GM19455 (cell line): ENCODE results near the gene DYRK4.
"Not testable (repeated sequence)": the region's sequence is repeated elsewhere in the genome, so short reads cannot be mapped to it uniquely, and the experiment has no call there.

Experiments used
- ATAC-seq: cut with Tn5 transposase; IDR thresholded peaks from one replicate; pipeline ENCODE4 v1.9.1; 2021; ENCODE audit not compliant: unreplicated experiment

The DYRK4 gene

DNA sequence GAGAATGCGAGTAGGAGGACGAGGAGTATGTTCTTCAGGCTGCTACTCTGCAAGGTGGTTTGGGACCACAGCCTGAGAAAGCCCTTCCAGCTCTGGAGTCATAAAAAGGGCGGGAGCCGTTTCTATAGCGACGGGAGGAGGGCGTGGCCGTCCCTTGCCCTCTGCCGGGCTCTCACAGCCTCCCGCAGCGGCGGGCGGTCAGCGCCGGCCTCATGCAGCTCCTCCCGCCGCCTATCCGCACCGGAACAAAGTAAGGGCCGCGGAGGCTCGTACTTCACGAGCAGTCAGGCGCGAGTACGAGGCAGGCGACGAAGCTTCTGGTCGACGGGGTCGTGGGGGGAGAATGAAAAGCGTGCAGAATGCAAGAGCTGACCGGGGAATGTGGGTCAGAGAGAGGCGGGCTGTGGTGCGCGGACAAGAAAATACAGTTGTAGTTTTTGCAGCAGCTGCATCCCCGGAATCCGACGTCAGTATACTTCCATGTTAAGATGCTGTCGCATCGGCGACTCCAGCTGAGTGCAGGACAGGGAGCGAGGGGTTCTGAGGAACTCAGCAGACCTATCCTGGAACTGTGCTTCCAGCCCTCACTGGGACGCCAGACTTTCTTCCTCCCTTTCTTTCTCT lies at the start of gene DYRK4:
DYRK4 (plus strand) TSS at position 175 of the 624 bp plus-strand sequence; CDS start at position 213, 38 bp downstream.
- no peak for ATAC-seq

DNA sequence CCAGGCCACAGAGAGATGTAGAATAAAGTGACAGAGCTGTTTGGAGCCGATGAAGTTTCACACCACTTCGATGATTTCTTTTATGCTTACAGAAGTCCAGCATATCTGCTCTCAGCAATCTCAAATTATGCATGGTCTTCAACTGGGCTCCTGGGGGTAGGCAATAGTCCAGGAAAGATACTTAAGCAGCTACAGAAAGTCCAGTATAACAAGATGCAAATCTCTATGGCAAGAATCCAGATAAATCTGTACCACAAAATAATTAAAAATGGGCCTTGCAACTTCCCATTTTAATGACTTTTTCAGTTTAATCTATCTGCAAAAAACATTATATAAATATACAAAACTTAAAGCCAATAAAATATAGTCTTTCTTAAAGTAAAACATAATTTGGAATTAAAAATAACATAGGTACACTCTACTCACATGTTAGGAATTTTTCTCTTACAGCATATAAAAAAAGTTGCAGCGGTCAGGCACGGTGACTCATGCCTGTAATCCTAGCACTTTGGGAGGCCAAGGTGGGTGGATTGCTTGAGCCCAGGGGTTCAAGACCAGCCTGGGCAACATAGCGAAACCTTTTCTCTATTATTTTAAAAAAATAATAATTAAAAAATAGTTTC lies 43.8 kb upstream of the DYRK4 start:
- no peak for ATAC-seq

GRCh38 chr12:4523443-4523842 lies 38.6 kb upstream of the DYRK4 start:
- ATAC-seq, result not testable (repeated sequence)

GRCh38 chr12:4526923-4527546 lies 35.0 kb upstream of the DYRK4 start:
- ATAC-seq, result no peak

DNA sequence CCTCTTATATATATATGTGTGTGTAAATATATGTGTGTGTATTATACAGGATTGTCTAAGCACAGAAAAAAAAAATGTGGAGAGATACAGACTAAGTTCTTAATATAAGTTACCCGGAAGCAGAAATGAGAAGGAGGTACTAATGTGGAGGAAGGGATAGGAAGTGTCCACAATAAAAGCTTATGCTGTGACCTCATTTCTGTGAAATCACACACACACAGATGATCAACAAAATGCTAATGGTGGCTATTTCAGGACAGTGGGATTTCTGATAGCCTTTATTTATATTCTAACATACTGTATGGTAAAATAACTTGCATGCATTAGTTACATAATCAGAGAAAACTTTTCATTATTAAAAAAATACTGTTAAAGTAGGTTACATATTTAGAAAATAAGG lies 31.8 kb upstream of the DYRK4 start:
- no peak for ATAC-seq

DNA sequence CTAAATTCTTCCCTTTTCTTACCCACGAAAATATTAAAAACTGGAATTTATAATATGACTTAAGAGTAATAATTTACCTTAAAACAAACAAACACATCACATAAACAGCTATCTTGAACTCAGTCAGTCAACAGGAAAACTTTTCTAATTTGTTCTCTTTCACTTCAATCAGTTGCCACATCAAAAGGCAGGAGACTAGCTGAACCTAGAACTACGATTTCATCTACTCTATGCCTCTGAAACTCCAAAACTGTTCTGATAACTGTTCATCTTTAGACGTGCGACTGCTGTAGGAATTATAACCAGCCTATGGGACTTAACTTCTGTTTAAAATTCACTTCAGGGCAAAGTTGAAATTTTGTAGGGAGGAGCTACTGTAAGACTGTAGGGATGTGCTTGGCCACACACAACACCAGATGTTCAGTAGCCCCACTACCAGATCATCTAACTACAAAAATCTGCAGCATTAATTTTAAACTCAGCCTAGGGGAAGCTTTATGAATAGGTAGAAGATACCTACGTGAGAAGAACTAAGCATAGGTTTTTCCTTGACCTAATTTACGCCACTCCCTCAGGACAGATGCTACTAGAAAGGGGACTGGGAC lies 30.9 kb upstream of the DYRK4 start:
- no peak for ATAC-seq

- no peak for ATAC-seq
Observed at GRCh38 chr12:4535092-4535491, 26.9 kb upstream of the DYRK4 start.

GRCh38 chr12:4535871-4536270 lies 26.1 kb upstream of the DYRK4 start:
- ATAC-seq, result no peak

- ATAC-seq, result peak; percentile 87
Observed at GRCh38 chr12:4538207-4539160, 23.5 kb upstream of the DYRK4 start, which contains the start of gene RAD51AP1. TSS of gene RAD51AP1 (plus strand) at chr12:4538890. CDS start at chr12:4538940, 50 bp downstream.

DNA sequence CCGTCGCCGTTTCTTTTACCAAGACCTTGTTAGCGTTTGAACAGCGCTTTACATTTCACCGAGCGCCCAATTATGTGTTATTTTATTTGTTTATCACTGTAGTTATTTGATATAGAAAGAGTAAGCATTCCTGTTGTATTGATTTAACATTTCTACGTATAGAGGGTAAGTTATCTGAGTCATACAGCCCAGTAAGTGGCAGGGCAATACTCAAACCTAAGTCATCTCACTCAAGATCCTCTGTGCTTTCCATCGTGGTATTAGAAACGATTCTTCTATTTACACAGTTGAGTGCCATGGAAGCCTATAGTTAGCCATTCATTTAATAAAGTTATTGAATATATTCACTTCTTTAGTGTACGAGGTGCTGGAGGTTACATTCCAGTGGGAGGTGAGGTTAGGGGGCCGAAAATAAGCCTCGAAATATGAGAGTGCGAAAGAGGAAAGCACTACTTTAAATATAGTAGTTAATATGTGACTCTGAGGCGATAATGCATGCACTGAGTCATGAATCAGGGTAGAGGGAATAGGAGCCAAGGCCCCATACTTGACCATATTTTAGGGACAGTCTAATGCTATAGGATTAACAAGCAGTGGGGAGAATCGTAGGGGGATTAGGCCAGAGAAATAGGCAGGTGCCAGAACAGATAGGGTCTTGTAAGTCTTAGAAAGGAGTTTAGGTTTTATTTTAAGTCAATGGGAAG lies 22.7 kb upstream of the DYRK4 start:
- no peak for ATAC-seq

DNA sequence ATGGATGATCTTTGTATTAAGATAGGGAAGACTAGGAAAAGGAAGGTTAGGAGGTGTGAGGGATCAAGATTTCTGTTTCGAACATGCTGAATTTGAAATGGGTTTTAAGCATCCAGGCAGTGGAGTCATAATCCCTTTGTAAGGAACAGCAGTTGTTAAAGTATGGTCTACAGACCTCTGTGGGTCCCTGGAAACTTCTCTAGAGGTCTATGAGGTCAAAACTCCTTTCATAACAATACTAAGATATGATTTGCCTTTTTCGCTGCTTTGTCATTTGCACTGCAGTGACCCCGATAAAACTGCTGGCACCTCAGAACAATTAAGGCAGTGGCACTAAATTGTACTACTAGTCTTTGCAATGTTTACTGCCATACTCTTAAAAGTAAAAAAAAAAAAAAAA lies 21.8 kb upstream of the DYRK4 start:
- ATAC-seq, result no peak

DNA sequence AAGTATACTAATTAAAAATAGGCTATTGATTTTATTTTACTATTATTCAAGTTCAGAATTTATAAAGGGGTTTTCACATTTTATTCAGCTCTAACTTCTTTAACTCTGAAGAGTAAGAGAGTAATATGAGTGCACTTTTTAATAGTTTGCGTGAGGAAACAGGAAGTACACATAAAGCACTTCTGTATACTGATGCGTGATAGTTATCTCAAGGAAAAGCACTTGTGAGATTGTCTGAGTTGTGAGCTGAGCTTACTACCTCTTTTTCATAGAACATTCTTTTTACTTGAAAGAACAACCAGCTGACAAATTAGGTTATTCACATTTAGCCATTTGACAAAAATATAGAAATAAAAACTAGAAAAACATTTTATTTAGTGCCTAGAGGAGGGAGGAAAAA lies 21.4 kb upstream of the DYRK4 start:
- ATAC-seq, result no peak

DNA sequence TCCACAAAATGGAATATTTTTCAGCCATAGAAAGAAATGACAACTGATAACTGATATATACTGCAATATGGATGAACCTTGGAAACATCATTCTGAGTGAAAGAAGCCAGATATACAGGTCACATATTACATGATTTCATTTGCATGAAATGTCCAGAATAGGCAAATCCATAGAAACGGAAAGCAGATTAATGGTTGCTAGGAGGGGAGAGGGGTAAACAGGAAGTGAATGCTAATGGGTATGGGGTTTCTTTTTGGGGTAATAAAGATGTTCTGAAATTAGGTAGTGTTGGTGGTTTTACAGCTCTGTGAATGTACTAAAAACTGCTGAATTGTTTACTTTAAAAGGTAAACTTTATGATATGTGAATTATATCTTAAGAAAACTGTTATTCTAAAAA lies 16.8 kb upstream of the DYRK4 start:
- no peak for ATAC-seq

GRCh38 chr12:4552191-4552590 lies 9.8 kb upstream of the DYRK4 start:
- ATAC-seq, result no peak

- ATAC-seq, result no peak
Observed at GRCh38 chr12:4553943-4554342, 8.1 kb upstream of the DYRK4 start.

DNA sequence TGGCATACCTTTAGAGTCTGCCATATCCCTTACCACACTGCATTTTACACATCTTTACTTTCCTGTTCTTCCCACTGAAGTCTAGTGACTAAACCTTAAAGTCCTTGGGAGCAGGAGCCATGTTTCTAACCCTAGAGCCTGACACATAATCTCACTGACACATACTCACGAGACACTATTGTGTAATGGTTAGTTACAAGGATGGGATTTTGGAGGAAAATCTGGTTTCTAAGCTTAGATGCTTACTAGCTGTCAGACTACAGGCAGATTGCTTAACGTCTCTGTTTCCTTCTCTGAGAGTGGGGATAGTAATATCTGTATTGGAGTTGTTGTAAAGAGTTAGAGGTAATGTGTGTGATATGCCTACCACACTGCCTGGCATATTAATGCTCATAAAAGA lies 6.2 kb upstream of the DYRK4 start:
- no peak for ATAC-seq

DNA sequence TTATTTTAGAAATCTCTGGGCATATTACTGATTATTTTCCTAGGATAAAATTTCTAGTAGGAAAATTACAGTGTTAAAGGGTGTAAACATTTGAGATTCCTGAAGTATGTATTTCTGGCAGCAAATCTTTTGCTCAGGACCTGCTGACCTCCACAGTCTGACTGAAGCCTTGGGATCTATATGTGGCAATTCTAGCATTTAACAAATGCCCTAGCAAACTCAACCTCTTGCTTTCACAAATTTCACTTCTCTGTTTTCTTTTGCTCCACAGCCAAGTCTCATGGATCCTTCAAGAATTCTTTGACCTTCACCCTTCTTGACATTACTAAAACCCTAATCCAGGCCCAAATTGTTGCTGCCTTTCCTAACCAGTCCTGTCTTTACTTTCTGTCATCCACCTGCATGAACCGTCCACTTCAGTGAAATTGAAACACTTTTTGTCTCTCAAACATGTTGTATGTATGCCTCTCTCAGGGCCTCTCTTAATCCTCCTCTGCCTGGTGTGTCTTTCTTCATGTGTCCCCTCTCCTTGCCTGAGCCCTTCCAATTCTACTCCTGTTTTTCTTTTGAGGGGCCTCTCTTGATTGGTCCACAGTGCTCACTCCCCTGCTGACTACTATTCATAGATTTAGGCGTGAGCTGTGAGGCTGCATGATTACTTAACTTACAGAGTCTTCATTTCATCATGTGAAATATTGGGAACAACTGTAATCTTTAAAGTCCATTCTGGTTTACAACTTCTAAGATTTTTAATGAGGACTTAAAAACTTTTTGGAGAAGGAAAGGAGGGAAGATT lies 5.1 kb upstream of the DYRK4 start:
- ATAC-seq, result no peak

DNA sequence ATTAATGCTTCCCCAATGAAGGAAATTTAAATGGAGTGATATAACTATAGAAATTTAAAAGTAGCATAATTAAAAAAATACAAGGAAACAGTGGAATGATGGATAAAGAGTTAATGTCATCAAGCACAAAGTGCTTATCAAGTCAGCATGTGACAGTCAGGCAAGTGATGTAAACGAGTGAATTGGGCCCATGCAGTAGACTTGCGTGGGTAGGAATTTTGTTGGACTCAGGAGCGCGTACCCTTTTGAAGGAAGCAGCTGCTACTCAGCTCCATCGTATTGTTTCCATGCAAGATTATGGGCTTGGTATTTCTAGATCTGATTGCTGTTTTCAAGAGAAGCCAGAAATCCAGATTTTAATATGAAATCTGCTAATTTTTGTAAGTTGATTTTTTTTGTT lies 4.4 kb upstream of the DYRK4 start:
- no peak for ATAC-seq

- no peak for ATAC-seq
Observed at GRCh38 chr12:4558171-4558570, 3.8 kb upstream of the DYRK4 start.
